ENCODE data around the gene NAA80.
"Not testable (repeated sequence)": the region's sequence is repeated elsewhere in the genome, so short reads cannot be mapped to it uniquely, and the experiment has no call there.

NAA80 gene

GRCh38 chr3:50268703-50269451, 30.3 kb downstream of the NAA80 start, which contains the start of gene SEMA3B:
SEMA3B (plus strand) TSS chr3:50269147; CDS start chr3:50269241, 94 bp downstream.
- DNase-seq = no peak

DNA sequence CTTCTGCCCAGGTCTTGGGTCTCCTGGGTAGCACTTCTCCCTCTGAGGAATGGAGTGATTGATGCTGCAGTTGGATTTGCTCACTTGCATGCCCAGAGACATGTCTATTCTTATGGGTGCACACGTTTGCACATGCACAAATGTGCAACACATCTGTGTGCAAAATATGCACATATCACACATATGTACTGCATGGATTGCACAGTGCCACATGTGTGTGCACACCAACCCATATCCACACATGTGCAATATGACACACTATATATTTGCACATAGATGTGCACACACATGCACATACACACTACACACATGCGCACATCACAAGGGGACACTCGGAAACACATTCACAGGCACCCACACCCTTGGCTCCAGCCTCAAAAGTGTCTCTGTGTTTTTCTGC, 30.9 kb downstream of the NAA80 start:
- no peak for DNase-seq

- no peak for DNase-seq
These were observed 31.8 kb downstream of the NAA80 start for GRCh38 chr3:50267280-50267913.

GRCh38 chr3:50266836-50267235, 32.4 kb downstream of the NAA80 start:
- no peak for DNase-seq

- DNase-seq = no peak
These were observed 33.2 kb downstream of the NAA80 start for GRCh38 chr3:50266017-50266416.

DNA sequence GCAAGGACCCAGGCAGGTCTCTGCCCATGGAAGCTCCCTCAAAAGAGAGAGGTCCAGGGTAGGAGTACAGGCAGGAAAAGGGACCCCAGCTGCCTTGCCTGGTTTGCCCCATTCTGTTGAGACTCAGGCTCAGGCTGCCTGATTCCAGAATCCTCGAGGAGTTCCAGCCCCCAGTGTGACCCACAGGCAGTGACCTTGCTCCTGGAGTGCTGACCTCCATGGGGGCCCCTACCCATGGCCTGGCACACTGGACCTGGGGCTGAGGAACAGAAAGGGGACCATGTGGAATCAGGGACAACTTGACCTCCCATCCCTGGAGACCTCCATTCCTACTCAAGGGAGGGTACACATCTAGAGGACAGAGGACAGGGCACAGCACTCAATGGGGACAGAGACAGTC, 33.6 kb downstream of the NAA80 start:
- no peak for DNase-seq

GRCh38 chr3:50264964-50265485, 34.2 kb downstream of the NAA80 start:
- DNase-seq = no peak

DNA sequence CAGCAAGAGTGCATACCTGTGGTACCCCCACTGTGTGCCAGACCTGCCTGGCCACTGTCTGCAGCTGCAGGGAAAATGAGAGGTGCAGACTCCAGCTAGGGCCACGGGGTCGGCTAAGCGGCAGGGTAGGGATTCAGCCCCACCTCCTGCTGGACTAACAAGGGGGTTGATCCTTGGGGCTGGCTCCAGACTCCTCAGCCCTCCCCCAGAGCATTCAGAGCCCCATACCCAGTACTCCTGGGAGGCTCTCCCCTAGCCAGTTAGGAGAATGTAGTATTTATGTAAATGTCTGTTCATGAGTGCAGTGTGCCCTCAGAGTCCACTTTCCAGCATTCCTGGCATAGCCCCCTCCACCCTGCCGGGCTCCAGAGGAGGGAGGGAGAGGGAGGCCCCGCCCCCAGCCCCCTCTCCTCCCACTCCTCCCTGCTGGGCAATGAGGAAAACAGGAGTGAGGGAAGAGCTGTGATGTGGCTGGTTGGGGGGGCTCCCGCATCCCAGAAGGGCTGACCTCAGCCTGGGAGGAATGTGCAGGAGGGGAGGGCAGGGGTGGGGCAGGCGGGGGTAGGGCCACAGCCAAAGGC, 34.7 kb downstream of the NAA80 start:
- DNase-seq = no peak

DNA sequence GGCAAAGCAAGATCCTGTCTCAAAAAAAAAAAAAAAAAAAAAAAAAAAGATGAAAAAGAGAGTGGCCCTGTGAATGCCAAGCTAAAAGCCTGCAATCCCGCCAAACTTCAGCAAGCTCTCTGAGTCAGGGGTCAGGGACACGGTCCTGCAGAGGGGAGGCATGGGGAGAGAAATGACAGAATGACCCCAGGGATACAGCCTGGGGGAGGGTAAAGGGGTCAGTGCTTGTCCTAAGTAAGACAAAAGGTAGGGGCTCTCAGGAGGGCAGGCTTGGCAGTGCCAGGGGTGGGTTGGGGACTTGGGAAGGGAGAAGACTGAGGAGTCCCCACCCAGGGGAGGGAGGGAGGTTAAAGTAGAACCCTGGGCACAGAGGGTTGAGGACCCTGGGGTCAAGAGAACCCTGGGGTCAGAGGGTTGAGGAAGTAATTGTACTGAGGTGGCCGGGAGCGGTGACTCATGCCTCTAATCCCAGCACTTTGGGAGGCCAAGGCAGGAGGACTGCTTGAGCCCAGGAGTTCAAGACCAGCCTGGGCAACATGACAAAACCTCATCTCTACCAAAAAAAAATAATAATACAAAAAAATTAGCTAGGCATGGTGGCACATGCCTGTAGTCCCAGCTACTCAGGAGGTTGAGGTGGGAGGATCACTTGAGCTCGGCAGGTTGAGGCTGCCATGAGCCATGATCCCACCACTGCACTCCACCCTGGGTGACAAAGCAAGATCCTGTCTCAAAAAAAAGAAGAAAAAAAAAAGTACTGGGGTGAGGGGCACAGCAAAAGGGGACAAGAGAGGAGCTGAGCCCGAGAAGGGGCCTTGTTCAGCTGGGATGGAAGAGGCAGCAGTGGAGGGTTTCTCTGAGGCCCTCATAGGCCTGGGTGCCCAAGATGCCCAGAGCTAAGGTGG, 35.5 kb downstream of the NAA80 start:
- no peak for DNase-seq

DNA sequence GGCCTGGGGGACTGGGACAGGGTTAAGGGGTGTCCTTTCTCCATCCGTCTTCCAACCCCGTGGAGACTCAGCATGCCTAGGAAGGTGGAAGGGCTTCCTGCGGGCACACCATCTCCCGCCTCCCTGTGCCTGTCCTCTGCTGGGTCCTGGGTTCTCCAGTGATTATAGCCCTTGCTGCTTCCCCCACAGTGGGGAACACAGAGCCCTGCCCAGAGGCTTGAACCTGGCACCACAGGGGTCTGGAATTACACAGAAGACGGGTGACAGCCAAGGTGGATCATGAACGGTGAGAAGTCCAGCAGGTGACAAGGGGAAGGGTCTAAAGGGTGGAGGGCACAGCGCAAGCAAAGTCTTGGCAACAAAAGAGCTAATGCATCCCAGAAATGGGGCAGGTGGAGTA, 36.4 kb downstream of the NAA80 start:
- DNase-seq = no peak

DNA sequence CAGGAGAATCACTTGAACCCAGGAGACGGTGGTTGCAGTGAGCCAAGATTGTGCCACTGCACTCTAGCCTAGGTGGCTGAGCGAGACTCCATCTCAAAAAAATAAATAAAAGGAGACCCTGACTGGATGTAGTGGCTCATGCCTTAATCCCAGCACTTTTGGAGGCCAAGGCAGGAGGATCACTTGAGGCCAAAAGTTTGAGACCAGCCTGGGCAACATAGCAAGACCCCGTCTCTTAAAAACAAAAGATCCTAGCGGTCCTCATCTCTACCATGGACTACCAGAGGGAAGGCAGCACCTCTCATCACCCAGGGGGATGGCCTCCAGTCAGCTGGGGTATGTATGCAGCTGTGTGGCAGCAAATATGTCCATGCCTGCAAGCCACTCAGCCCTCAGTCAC, 37.0 kb downstream of the NAA80 start:
- not testable (repeated sequence) for DNase-seq

GRCh38 chr3:50261505-50261904, 37.7 kb downstream of the NAA80 start:
- no peak for DNase-seq

GRCh38 chr3:50260942-50261441, 38.2 kb downstream of the NAA80 start:
- no peak for DNase-seq

DNA sequence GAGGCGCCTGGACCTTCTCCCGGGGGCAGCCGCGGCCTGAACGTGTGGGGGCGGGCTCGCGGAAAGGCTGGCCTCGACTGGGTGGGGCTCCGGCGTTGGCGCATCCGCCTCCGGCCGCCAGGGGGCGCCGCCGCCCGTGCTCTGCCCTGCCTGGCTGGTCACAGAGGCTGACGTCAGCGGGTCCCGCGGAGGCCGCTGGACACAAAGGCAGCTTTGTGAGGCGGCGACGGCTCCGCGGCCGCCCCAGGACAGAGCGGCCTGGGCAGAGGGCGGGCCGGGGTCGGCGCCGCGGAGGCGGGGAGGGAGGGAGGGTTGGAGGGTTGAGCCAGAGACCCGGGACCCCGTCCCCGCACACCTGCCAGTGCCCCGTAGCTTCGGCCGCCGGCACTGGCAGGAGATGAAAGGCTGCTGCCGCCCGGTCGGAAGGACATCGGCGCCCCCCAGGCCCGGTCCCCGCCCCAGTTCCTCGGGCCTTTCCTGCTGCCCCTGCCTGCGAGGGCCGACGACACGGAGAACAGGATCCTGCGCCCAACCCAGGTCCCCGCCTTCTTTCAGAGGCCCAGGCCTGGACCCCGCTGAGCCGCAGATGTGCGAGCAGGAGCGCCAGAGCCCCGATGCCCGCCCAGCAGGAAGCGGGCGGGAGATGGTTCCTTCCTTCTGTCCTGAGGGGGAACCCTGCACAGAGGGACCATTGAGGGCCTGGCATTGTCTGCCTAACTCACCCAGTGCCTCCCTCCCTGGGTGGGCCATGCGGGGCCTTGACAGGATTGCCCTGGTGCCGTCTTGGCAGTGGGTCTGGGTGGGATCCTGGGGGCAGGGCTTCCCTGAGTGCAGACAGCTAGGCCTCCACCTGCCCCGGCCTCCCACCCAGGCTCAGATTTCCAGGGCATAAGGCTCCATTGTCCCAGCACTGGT, 38.9 kb downstream of the NAA80 start:
- no peak for DNase-seq

DNA sequence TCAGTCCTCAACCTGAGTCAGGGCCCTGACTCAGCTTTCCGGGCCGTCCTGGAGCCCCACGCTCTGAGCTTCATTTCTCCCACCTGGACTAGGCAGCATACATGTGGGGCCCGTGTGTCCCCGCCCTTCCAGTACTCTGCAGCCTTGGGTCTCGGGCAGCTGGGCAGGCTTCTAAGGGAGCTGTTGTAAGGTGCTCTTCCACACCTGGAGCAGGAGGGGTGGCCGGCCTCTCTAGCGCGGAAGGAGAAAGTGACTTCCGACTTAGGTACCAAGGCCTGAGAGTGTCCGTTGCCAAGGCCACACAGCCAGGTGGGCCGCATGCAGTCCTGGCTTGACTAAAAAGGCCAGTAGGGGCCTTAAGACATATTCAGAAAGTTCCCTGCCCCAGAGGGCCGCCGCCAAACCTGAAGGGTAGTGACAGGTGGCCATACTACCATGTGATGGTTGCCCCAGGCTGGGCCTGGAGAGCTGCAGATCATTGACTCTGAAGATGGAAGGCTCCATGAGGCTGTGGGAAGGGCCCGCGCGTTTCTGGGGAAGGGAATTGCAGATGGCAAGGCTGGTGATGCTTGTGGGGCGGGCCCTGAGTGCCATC, 39.7 kb downstream of the NAA80 start:
- no peak for DNase-seq

GRCh38 chr3:50258979-50259378, 40.2 kb downstream of the NAA80 start:
- DNase-seq = no peak

GRCh38 chr3:50258029-50258680, 41.0 kb downstream of the NAA80 start:
- no peak for DNase-seq

GRCh38 chr3:50256978-50257890, 42.0 kb downstream of the NAA80 start:
- DNase-seq = no peak

DNA sequence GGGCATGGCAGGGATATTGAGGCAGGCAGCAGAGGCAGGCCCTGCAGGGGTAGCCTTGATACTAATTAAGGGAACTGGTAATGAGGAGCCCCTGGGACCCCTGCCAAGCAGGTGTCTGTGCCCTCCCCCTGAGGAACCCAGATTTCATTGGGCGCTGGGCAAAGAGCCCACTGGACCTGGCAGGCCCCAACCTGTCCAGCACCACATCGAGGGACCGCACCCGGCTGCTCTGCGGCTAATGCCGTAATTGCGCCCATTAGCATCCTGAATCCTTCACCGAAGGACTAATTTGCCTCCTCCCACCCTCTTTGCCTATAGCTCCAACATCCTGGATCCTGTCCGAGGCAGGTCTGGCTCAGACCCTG, 44.0 kb downstream of the NAA80 start:
- DNase-seq = no peak
